ENCODE measurements around the gene TFCP2L1.
A peak's percentile ranks its signal among the peaks of the same experiment; 100 is the strongest.
"Not testable (repeated sequence)": the region's sequence is repeated elsewhere in the genome, so short reads cannot be mapped to it uniquely, and the experiment has no call there.

Gene TFCP2L1

GRCh38 chr2:121242175-121242875, 42.7 kb downstream of the TFCP2L1 start:
- DNase-seq, result no peak

- DNase-seq, result no peak
Observed at GRCh38 chr2:121241466-121241865, 43.5 kb downstream of the TFCP2L1 start.

- no peak for DNase-seq
Observed at GRCh38 chr2:121240436-121240835, 44.6 kb downstream of the TFCP2L1 start.

GRCh38 chr2:121239969-121240368, 45.0 kb downstream of the TFCP2L1 start:
- no peak for DNase-seq

- no peak for DNase-seq
Observed at GRCh38 chr2:121239471-121239870, 45.5 kb downstream of the TFCP2L1 start.

GRCh38 chr2:121238828-121239227, 46.2 kb downstream of the TFCP2L1 start:
- DNase-seq, result no peak

- no peak for DNase-seq
Observed at GRCh38 chr2:121237980-121238665, 46.9 kb downstream of the TFCP2L1 start.

GRCh38 chr2:121237336-121237979, 47.5 kb downstream of the TFCP2L1 start:
- DNase-seq, result no peak

GRCh38 chr2:121236650-121237180, 48.3 kb downstream of the TFCP2L1 start:
- DNase-seq, result no peak

- no peak for DNase-seq
Observed at GRCh38 chr2:121236101-121236640, 48.8 kb downstream of the TFCP2L1 start.

GRCh38 chr2:121235542-121235941, 49.5 kb downstream of the TFCP2L1 start:
- DNase-seq, result no peak

- no peak for DNase-seq
Observed at GRCh38 chr2:121234791-121235190, 50.2 kb downstream of the TFCP2L1 start.

- DNase-seq, result no peak
Observed at GRCh38 chr2:121234144-121234543, 50.9 kb downstream of the TFCP2L1 start.

GRCh38 chr2:121233486-121234110, 51.4 kb downstream of the TFCP2L1 start:
- no peak for DNase-seq

GRCh38 chr2:121232626-121233265, 52.3 kb downstream of the TFCP2L1 start:
- no peak for DNase-seq

GRCh38 chr2:121231385-121232000, 53.5 kb downstream of the TFCP2L1 start:
- DNase-seq, result no peak

GRCh38 chr2:121228521-121228920, 56.5 kb downstream of the TFCP2L1 start:
- no peak for DNase-seq

GRCh38 chr2:121227381-121228144, 57.4 kb downstream of the TFCP2L1 start:
- DNase-seq, result peak; percentile 60

GRCh38 chr2:121225681-121226080, 59.3 kb downstream of the TFCP2L1 start:
- not testable (repeated sequence) for DNase-seq

GRCh38 chr2:121220995-121221394, 64.0 kb downstream of the TFCP2L1 start:
- DNase-seq, result no peak

GRCh38 chr2:121219866-121220265, 65.1 kb downstream of the TFCP2L1 start:
- DNase-seq, result no peak

Data from NCI-H748 treated with DMSO at 0.1 percent for 48 hours (cell line).